ENCODE data around the gene ACAN. TPM values are rescaled to one million over a fixed set of nuclear protein-coding genes. Genes with fewer than 3 reads are reported as not detected.

Gene ACAN
- total and polyA plus RNA-seq, 7 donors = 0.06 to 0.69 (median 0.12) TPM

GRCh38 chr15:88902846-88903245 lies 99.6 kb downstream of the ACAN start:
- Histone ChIP-seq H3K27me3 (ENCODE audit: insufficient read depth in 3 of 3, low read length in 2 of 3) (no peaks in the 10 kb centered on the region), H3K27ac (peak overlapping the region; percentile 58), H3K4me3 (no peak overlapping the region), H3K36me3 (ENCODE audit: insufficient read depth in 1 of 2, low read depth in 1 of 2) (peaks cover 0 to 86% of the 10 kb centered on the region in 2 donors), H3K4me1 (peaks cover 68% of the 10 kb centered on the region), H3K9me3 (no peaks in the 10 kb centered on the region)
- intact Hi-C loops (cut with DNase I) = loop anchor here (10.0 kb wide), 1 partner anchor 272 kb away; no protein-coding TSS in a partner anchor
- WGBS, 3 donors = 59 to 89% (median 60%) methylated on average over 2 of the region's 2 CpGs
- TF ChIP-seq CTCF (IDR thresholded peaks at IDR 0.05) = no peak
- DNase-seq = no peak
- ATAC-seq = no peak

- no peaks in the 10 kb centered on the region for H3K9me3 ChIP-seq
- TF ChIP-seq CTCF (IDR thresholded peaks at IDR 0.05) = no peak
- intact Hi-C loops (cut with DNase I) = loop anchor here (2.0 to 10.0 kb wide), 2 partner anchors 113 to 271 kb away; no protein-coding TSS in a partner anchor
- H3K27ac ChIP-seq = peak overlapping the region; percentile 48
- no peak overlapping the region for H3K4me3 ChIP-seq
- H3K36me3 ChIP-seq (ENCODE audit: insufficient read depth in 1 of 2, low read depth in 1 of 2) = peaks cover 9 to 93% of the 10 kb centered on the region in 2 donors
- peaks cover 75% of the 10 kb centered on the region for H3K4me1 ChIP-seq
- no peaks in the 10 kb centered on the region for H3K27me3 ChIP-seq (ENCODE audit: insufficient read depth in 3 of 3, low read length in 2 of 3)
- no peak for ATAC-seq
- WGBS, 3 donors = 76 to 83% (median 78%) methylated on average over 2 of the region's 2 CpGs
- no peak for DNase-seq
Measured at GRCh38 chr15:88904257-88904623, 101.0 kb downstream of the ACAN start.

GRCh38 chr15:88904624-88905327 lies 101.5 kb downstream of the ACAN start:
- Histone ChIP-seq H3K27me3 (ENCODE audit: insufficient read depth in 3 of 3, low read length in 2 of 3) (no peaks in the 10 kb centered on the region), H3K4me1 (peaks cover 81% of the 10 kb centered on the region), H3K27ac (peak overlapping the region; percentile 48), H3K9me3 (no peaks in the 10 kb centered on the region), H3K4me3 (no peak overlapping the region), H3K36me3 (ENCODE audit: insufficient read depth in 1 of 2, low read depth in 1 of 2) (peaks cover 9 to 93% of the 10 kb centered on the region in 2 donors)
- intact Hi-C loops (cut with DNase I) = loop anchor here (2.0 to 10.0 kb wide), 3 partner anchors 112 to 270 kb away; no protein-coding TSS in a partner anchor
- DNase-seq (peak; percentile 81 to 91), ATAC-seq (peak; percentile 51 to 83 (median 74))
- 19 to 31% (median 23%) methylated on average over 10 of the region's 10 CpGs for WGBS, 3 donors
- peak; percentile 100 for TF ChIP-seq CTCF (IDR thresholded peaks at IDR 0.05)

GRCh38 chr15:88905576-88905975 lies 102.3 kb downstream of the ACAN start:
- peak overlapping the region; percentile 48 for H3K27ac ChIP-seq

More at GRCh38 chr15:88905576-88905975, 102.3 kb downstream of the ACAN start:
- TF ChIP-seq CTCF (IDR thresholded peaks at IDR 0.05) = no peak
- no peak for DNase-seq
- peaks cover 9 to 90% of the 10 kb centered on the region in 2 donors for H3K36me3 ChIP-seq (ENCODE audit: insufficient read depth in 1 of 2, low read depth in 1 of 2)
- no peaks in the 10 kb centered on the region for H3K9me3 ChIP-seq
- 85 to 90% (median 86%) methylated on average over 11 of the region's 11 CpGs for WGBS, 3 donors
- intact Hi-C loops (cut with DNase I) = loop anchor here (2.0 to 10.0 kb wide), 3 partner anchors 111 to 269 kb away; no protein-coding TSS in a partner anchor
- H3K27me3 ChIP-seq (ENCODE audit: insufficient read depth in 3 of 3, low read length in 2 of 3) = no peaks in the 10 kb centered on the region
- ATAC-seq = no peak
- H3K4me3 ChIP-seq = no peak overlapping the region
- H3K4me1 ChIP-seq = peaks cover 89% of the 10 kb centered on the region

Measured in psoas muscle (tissue), 8 donors.